ENCODE data around the gene TMEM14C.

Gene TMEM14C

GRCh38 chr6:10771371-10771894 lies 48.6 kb downstream of the TMEM14C start:
- DNase-seq = no peak

GRCh38 chr6:10778230-10778629 lies 55.4 kb downstream of the TMEM14C start:
- no peak for DNase-seq

GRCh38 chr6:10779076-10779475 lies 56.2 kb downstream of the TMEM14C start:
- no peak for DNase-seq
